ENCODE data around the gene AARS2.
A peak's percentile ranks its signal among the peaks of the same experiment; 100 is the strongest.

Gene AARS2

DNA sequence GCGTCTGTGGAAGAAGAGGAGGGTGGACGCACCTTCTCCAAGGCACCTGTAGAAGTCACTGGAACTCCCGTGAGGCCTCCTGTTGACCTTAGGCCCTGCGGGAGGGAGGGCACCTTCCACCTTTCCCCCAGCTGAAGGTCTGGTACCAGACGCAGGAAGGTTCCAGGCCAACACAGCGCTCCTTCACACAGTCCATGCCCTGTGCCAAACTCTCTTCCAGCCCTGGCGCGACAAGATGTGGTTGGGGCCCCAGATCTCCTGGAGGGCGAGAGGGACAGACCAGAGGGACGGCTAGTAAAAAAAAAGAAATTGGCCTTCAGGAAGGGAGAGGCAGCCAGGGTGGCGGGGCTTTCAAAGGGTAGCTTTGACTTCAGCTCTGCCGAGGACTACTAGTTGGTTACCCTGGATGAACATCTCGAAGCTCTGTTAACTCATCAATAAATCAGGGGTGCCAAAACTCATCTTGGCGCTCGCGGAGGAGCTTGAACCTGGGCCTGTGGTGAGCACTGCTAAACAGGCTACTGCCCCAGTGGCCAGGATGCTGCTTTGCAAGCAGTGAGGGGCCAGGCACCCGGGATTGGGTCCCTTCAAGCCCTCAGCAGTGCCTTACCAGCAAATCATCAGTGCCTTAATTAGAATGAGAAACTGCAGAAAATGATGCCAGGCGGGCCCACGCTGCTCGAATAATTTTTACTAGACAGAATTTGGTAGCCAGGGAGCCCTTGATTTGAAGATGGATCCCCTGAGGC lies 14.9 kb downstream of the AARS2 start:
- no peak for DNase-seq

DNA sequence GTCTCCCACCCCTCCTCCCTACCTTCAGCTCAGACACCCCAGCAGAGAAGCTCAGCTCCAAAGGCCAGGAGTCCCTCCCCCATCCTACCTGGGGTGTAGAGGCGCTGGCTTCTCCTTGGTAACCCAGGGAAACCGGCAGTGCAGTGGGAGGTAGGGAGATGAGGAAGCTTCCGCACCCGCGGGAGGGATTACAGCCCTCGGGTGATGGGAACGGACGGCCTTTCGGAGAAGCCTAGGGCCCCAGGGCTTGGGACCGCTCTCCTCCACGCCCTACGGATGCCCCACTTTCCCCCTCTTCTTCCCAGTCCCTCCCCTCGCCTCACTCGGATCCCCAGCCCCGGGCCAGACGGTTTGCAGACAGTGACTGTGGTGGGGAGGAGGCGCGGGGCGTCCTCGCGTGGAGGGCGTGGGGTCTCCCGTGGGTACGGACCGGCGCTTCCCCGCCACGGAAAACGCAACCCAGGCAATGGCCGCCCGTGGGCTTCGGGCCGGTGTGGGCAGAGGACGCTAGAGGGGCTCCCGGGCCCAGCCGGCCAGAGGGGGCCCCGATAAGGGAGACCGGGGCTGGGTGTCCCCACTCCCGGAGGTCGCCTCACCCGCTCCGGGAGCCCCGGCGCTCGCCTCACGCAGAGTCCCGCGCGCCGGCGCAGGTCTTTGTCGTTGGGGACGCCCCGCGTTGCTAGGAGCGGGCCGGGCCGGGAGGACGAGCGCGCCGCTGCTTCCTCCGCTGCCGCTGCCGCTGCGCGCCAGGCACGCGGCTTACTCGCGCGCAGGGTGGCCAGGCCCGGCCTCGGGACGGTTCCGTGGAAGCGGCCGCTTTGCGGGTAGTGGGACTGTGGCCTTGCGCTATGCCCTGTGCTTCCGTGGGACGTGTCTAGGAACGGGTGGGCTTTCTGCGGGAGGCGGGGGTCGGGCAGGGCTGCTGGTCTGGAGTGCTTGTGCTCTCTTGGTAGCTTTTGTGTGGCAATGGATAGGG lies 15.8 kb downstream of the AARS2 start:
- DNase-seq, result peak; percentile 58

DNA sequence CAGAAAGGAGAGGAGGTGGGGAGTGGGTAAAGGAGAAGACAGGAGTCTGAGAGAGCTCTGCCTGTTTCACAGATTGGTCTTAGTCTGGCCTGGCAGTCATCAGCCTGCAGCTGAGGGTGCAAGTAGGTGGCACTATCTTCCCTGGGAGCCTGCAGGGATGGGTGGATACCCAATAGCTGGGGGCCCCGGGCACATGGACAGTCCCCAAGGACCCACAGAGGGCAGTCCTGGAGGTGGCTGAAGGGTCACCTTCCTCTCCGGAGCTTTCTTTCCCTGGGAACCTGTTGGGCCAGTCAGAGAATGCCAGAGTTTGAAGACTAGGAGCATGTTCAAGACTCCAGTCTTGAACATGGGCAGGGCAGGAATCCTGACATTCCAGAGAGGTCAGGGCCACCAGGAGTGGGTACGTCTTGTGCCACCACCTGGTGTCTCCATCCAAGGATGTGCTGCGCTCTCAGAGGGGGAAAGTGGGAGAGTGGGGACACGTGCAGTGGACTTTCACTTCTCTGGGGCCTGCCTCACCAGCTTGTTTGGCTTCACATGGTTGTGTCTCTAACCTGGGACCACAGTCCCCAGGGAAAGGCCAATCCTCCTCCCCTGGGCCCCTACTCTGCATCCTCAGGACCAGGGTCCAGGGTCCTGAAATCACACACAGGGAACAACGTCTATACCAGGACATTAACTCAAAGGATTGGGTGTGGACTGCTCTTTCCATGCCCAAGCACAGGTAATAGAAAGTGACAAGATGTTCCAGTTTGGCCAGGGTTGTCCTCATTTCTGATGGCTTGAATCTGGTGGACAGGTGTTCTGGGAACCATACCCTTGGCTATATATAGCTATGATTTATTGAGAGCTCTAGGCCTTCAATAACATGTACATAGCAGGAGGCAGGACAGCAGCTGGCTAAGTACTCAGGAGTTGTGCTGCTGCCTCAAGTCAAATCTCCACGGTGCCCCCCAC lies 18.0 kb downstream of the AARS2 start:
- no peak for DNase-seq

DNA sequence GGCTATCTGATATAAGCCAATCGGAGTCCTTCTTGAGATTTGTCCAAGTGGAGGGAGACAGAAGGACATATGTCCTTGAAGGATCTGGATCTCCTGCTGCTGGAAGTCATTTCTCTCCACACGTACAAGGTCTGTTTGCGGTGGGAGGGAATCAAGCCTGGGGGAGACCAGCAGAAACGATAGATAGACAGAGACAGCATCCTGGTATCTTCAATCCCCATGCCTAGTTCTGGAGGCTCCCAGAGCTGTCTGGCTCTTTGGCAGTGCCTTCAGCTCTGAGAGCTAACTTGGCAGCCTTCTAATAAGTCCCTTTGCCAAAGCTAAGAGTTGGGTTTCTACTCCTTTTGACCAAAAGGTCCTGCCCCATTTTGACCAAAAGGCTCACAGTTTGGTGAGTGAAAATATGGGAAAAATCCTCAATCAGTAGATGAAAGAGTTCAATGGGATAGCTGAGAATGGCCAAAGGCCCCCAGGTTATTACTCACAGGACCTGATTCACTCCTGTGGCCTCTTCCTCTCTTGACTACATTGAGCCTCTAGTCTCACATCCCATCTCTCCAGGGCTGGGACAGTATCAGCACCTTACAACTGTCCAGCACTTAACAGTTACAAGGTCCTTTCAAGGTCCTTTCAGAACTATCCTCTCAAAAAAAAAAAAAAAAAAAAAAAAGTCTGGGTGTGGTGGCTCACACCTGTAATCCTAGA lies 20.3 kb downstream of the AARS2 start:
- DNase-seq, result no peak

DNA sequence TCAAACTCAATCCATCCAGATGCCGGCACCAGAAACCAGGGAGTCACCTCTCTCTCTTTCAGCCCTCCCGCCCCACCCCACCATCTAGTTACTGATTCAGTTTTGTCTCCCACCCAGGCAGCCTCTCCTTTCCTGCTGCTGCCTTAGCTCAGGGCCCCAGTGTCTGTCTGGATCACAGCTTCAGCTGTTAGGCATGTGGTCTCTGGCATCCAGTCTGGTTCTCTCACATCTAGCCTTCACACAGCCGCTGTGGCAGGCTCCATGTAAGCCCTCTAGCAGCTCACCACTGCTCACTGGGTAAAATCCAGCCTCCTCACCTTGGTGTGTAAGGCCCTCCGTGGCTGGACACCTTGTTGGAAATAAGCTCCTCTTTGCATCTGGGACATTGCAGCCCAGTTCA lies 21.3 kb downstream of the AARS2 start:
- DNase-seq, result no peak

DNA sequence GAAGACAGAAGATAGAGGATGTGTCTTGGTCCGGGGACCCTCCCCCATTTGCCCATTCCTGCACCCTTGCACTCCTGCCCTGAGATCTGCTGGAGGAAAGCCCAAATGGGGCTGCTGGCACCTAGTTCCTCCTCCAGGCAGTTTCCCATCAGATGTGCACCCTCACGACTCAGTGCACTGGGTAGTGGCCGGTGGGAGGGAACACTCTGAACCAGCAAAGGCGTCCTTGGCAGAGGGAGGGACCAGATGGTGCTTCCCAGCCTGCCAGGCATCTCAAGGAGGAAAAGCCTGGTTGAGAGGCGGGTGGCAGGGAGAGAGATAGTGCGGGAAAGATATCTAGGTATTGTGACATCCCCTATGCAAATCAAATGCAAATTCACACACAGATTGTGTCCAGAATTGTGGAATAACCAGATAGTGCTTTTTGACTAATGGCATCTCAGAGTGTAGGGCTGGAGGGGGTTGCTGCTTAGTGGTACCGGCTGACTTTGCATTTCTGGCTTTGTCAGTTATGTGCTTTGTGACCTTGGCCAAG lies 23.4 kb downstream of the AARS2 start:
- DNase-seq, result no peak

DNA sequence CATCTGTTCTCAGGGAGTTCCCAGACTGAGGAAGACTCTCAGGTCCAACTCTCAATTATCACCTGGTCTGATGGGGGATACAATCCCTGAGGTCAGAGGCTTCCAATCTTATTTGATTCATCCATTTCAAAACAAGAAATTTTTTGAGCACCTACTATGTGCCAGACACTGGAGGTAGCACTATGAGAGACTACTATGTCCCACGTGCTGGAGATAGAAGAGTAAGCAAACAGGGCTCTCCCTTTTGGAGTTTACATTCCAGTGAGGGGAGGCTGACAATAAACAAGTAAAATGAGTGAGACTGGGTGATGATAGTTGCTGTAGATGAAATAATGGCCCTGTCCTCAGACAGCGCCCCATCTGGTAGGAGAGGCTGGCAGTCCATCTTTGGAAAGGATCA lies 26.4 kb downstream of the AARS2 start:
- DNase-seq, result no peak

DNA sequence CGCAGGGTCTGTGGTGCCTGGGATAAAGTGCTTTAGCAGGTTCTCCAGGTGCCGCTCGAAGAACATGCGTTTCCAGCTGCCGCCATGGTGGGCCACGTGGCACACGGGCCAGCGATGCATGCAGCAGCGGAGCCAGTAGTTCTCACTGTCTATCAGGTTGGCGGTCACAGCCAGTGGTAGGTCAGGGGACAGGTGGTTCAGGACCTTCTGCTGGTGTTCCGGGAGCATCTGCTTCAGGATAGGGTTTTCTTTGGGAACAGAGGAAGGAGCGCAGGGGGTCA lies 26.9 kb downstream of the AARS2 start:
- no peak for DNase-seq

DNA sequence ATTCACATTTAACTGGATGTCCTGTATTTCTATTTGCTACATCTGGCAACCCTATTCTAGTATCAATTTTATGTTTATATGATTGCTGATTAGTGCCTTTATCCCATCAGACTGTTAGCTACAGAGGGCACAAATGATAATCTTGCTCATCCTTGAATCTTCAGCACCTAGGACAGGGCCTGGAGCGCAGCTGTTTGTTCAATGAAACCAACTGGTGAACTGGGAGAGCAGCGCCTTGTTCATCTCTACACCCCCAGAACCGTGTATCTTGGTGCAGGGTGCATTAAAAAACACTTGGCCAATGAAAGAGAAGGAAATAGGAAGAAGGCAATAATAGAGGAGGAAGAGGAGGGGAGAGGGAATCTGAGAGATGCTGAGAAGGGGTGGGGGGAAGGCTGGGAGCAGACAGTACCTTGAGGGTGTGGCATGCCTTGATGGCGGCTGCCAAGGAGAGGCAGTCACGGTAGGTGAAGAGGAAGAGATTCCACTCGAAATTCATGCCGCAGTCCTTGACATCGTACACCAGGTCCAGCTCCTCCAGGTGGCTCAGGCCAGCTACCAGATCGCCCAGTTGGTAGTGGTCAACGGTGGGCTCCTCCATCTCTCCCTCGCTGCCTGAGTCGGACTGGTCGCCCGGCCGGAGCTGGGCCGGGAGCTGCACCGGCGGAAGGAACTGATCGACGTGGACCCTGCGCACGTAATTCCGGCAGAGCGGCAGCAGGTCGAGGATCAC lies 27.4 kb downstream of the AARS2 start:
- DNase-seq, result no peak

DNA sequence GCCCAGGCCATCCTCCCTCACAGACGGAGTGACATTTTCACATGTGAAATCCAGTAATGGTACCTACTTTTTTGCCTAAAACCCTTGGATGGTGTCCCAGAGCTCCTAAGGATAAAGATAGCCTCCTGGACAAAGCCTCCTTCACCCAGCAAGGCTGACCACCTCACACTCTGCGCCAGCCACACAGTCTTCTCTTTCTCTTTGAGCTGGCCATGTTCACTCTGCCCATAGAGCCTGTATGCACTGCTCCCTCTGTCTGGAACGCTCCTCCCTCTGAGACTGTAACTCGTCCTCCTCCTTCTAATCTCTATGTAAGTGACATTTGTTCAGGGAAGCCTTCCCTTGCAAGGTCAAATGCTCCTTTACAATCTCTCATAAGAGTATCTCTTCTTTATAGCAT lies 28.3 kb downstream of the AARS2 start:
- no peak for DNase-seq

DNA sequence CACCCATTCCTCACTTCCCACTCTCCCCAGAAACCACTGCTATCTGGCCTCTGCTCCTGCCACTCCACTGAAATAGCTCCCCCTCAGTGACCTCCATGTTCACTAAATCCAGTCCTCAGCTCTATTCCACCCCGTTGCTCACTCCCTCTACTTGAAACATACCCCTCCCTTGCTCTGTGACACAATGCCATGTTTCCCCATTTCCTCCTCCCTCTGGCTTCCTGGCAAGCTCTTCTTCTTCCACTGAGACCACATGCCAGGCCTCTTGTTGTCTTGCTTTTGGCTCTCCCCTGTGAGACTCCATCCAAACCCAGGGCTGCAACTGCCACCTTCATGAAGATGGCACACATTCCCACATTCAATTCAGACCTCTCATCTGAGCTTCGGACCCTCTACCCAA lies 29.0 kb downstream of the AARS2 start:
- DNase-seq, result no peak

DNA sequence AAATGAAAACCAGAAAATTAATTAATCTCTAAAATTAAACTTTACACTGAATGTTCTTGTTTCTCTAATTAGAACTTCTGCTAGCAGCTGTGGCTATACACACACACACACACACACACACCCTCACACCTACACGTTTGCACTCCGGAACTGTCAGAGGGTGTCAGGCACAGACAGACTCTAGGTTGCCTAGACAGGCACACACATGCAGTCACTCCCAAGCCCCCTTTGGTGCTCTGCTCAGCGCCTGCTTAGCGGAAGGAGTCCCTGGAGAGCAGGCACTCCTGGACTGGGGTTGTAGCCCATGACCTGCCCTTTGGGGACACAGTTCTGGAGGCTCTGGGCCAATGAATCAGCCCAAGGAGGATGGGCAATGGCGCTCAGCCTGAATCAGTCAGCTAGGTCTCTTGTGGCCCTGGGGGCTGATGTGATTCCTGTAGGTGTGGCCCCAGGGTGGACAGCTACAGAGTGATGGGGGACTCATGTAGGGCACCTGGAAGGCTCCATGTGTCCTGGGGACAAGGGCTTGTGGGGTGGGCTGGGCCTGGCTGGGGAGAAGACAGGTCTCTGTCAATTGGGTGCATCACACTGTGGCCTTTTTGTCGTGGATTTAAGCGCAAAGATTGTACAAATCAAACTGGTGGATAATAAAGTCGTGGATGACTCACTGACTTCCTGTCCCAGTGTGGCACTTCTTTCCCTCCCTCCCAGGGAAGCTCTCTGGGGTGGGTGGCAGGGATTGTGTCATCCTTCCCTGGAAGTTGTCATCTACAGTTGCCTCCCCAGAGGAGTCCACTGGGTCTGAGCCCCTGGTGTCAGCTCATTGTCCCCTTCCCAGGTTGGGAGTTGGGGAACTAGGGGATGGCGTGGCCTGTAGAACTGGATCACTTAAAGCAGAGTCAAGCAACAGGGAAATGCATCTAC lies 34.1 kb downstream of the AARS2 start:
- no peak for DNase-seq

DNA sequence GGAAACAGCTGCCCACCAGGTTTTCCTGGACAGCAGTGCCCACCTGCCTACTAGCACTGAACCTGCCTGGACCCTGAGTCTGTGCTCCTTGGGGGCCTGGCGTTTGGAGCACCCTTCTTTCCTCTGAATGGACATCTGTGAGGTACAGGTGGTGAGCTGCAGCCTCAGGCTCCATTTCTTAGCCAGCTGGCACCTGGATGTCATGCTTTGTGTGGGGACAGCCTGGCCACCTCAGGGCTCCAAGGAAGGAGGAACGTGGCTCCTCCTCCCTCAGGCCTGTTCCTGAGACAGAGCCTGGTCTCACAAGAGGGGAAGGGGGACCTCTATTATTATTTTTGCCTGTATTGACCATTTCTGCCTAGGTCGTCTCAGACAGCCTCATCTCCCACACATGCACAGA lies 34.8 kb downstream of the AARS2 start:
- DNase-seq, result no peak

DNA sequence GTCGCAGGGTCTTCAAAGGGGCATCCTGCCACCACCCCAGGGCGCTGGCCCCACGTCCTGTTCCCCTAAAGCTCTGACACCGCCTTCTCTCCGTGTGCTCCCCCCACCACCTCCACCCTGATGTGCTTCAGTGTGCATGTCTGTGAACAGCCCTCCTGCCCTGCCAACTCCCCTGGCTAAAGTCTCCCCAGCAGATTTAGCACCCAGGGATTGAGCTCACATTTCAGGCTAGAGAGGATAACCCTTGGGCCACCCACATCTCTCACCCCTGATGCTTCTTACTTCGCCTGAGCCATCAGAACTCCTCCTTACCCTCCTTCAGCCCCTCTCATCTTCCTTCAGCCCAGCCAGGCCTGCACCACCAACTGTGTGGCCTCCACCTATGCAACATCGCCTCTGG lies 35.4 kb downstream of the AARS2 start:
- no peak for DNase-seq

DNA sequence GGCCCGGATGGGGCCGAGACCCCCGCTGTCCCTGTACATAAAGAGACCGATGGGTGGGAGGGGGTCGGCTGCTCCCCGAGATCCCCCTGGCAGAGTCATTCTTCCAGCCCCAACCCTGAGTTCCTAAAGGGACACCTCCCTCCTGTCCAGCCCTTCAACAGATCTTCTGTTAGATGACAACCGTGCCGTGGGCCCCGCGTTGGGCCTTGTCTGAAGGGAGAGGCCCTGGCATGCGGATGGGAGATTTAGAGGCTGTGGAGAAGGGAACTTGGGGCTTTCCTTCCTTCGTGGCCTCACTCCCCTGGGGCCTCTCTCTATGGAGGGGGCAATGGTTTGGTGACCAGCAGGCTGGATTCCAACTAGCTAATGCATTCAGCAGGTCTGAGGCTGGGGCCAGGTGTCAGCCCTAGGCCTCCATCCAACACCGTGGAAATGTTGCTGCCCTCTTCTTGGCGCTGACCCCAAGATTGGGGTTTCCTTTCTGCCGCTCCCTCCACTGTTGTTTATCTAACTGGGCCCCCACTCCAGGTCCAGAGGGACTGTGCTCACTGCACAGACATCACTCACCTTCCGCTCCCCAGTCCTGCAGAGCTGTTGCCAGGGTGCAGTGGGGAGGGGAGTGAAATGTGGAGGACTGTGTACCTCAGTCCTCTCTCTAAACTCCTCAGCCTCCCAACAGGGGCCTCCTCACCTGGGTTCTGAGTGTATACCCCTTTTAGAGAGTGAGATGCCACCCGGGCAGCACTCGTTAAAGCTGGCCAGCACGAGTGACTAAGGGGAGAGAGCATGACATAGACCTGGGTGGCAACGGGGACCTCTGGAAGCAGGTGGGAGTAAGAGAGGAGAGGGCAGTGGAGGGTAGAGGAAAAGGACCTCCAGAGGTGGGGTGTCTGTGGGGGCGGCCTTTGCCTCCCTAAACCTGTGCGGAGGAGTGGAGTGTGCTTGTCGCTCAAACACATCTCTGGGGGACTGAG lies 36.2 kb downstream of the AARS2 start:
- no peak for DNase-seq

DNA sequence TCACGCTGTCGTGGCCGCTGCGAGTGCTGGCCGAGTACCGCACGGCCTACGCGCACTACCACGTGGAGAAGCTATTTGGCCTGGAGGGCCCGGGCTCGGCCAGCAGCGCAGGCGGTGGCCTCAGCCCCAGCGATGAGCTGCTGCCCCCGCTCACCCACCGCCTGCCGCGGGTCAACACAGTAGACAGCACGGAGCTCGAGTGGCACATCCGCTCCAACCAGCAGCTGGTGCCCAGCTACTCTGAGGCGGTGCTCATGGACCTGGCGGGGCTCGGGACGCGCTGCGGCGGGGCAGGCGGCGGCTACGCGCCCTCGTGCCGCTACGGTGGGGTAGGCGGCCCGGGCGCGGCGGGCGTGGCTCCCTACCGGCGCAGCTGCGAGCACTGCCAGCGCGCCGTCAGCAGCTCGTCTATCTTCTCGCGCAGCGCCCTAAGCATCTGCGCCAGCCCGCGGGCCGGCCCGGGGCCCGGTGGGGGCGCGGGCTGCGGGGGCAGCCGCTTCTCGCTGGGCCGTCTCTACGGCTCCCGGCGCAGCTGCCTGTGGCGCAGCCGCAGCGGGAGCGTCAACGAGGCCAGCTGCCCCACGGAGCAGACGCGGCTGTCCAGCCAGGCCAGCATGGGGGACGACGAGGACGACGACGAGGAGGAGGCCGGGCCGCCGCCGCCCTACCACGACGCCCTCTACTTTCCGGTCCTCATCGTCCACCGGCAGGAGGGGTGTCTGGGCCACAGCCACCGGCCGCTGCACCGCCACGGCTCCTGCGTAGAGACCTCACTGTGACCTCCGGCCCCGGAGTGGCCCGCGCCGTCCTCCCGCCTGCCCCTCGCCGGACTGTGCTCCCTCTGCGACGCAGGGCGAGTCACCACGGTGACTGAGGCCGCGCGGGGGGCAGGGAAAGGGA lies 37.1 kb downstream of the AARS2 start:
- peak; percentile 33 for DNase-seq

DNA sequence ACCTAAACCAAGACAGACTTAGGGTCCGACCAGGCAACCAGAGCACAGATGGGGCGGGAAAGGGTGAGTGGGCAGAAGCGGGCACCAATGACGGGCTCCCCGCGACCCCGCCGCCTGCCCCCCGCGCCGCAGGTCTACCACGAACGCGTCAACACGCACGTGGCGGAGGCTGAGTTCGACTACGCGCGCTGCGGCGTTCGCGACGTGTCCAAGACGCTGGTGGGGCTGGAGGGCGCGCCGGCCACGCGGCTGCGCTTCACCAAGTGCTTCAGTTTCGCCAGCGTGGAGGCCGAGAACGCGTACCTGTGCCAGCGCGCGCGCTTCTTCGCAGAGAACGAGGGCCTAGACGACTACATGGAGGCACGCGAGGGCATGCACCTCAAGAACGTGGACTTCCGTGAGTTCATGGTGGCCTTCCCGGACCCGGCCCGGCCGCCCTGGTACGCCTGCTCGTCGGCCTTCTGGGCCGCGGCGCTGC lies 37.8 kb downstream of the AARS2 start:
- no peak for DNase-seq

DNA sequence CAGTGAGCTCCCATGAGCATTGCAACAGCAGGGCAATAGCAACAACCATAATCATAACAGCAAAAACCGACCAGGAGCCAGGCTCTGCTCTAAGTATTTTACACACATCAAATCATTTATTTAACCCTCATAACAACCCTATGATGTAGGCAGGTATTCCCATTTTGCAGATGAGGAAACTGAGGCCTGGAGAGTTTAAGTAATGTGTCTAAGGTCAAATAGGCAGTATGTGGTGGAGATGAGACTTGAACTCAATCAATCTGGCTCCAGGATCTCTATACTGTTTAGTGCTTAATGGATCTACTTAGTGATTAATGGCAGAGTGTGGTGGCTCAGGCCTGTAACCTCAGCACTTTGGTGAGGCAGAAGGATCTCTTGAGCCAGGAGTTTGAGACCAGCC lies 39.5 kb downstream of the AARS2 start:
- DNase-seq, result no peak
